ENCODE measurements around the gene MEPE.

GRCh38 chr4:87863486-87863885 lies 30.7 kb downstream of the MEPE start:
- no peak for TF ChIP-seq POLR2A (IDR thresholded peaks at IDR 0.05; ENCODE audit: low read depth, low read length)
- TF ChIP-seq TAF1 (IDR thresholded peaks at IDR 0.05; ENCODE audit: borderline replicate concordance, low read depth, low read length) = no peak
